Right lobe of liver (tissue), 6 donors: ENCODE data around the gene SPTBN4. TPM values are rescaled to one million over a fixed set of nuclear protein-coding genes. Genes with fewer than 3 reads are reported as not detected.

Experiments used
- ATAC-seq, 4 donors: fragments of 200-7000 bp; cut with Tn5 transposase; one replicate each; pipeline ENCODE4 v1.9.1; 2020; ENCODE audit warnings: mild to moderate bottlenecking in 4 of 4, moderate library complexity in 4 of 4
- DNase-seq, 3 donors: peaks; one replicate each; pipeline ENCODE4 v3.0.0-alpha.2; 2020
- H3K27ac ChIP-seq, 3 donors: fragments of 200-600 bp; one replicate each; pipeline ENCODE4 v1.8.0; 2022
- H3K27me3 ChIP-seq, 2 donors: fragments of 200-600 bp; one replicate each; pipeline ENCODE4 v1.8.0; 2022
- H3K36me3 ChIP-seq, 4 donors: fragments of 200-600 bp; sonication (generic) in 1 of 4; one replicate each; pipeline versions ENCODE4 v1.5.1 to v1.8.0; 2017 to 2022; ENCODE audit warnings: control low read depth in 1 of 4
- H3K4me1 ChIP-seq, 4 donors: fragments of 200-600 bp; sonication (generic) in 1 of 4; one replicate each; pipeline versions ENCODE4 v1.5.1 to v1.8.0; 2017 to 2022; ENCODE audit warnings: control low read depth in 1 of 4
- H3K4me3 ChIP-seq, 3 donors: fragments of 200-600 bp; one replicate each; pipeline ENCODE4 v1.8.0; 2022
- H3K9me3 ChIP-seq, 4 donors: fragments of 200-600 bp; sonication (generic) in 1 of 4; one replicate each; pipeline versions ENCODE4 v1.5.1 to v1.8.0; 2017 to 2022; ENCODE audit warnings: control low read depth in 1 of 4
- CTCF ChIP-seq, 4 donors: fragments of 200-600 bp in 3 of 4; fragments of 450-650 bp in 1 of 4; IDR thresholded peaks; one replicate each; pipeline versions ENCODE4 v1.5.1 to v1.8.0; 2016 to 2022; ENCODE audit warnings: antibody characterized with exemption in 4 of 4, mild to moderate bottlenecking in 2 of 4
- POLR2A ChIP-seq: fragments of 450-650 bp; IDR thresholded peaks from one replicate; pipeline ENCODE4 v1.6.1; 2017; ENCODE audit warnings: antibody characterized with exemption, mild to moderate bottlenecking
- WGBS: methylation state at CpG from one replicate; pipeline ENCODE4 v1.1.6; 2018; ENCODE audit warnings: low coverage, low lambda C conversion rate; ENCODE audit not compliant: insufficient coverage; ENCODE audit errors: missing lambda C conversion rate; 5-methylcytosine and 5-hydroxymethylcytosine counted together
- intact Hi-C, 2 donors: fragments of 100-400 bp; cut with DNase I; formaldehyde crosslinking; loops; one replicate each; pipeline versions ENCODE4 v1.11.2 to v1.14.1; 2022
- total RNA-seq, 6 experiments: library from RNA; depleted of rRNA in 2 of 6; stranded (reverse); fragments of >200 nt in 2 of 6; fragmentation: NEBNext Ultra II Directional in 3 of 6; extraction: Animal tissue kit (Norgen Biotek cat#: 25700) in 3 of 6; gene quantifications; one replicate each; pipeline versions ENCODE4 v1.1.0 to v1.2.4, GENCODE V29; 2016 to 2023
- donor health status: DM: no; HTN: yes; CAD: no.
- donor health status: DM: no; HTN: no; CAD: no.
- donor health status: DM: no; HTN: no; CAD: no.
- donor health status: DM: no; HTN: yes; CAD: no.
- donor health status: DM: no; HTN: yes; CAD: no.

Gene SPTBN4
- total RNA-seq, 6 experiments from 2014 or later = 0.44 to 1.6 (median 0.65) TPM

- H3K27ac ChIP-seq = no peak overlapping the region
- DNase-seq (no peak), ATAC-seq (no peak)
- H3K27me3 ChIP-seq = peaks cover 0 to 30% of the 10 kb centered on the region in 2 donors
- TF ChIP-seq CTCF (IDR thresholded peaks at IDR 0.05) (no peak), POLR2A (no peak)
- H3K9me3 ChIP-seq = no peaks in the 10 kb centered on the region
- H3K4me1 ChIP-seq = peaks cover 0 to 13% (median 1%) of the 10 kb centered on the region in 4 donors
- WGBS = 9% methylated on average over 14 of the region's 18 CpGs
- no peak overlapping the region for H3K4me3 ChIP-seq
- intact Hi-C loops = no loop called here
- no peaks in the 10 kb centered on the region for H3K36me3 ChIP-seq
Observed at GRCh38 chr19:40597329-40597838, 130.6 kb downstream of the SPTBN4 start.

GRCh38 chr19:40598121-40598917, 131.5 kb downstream of the SPTBN4 start:
- Histone ChIP-seq H3K27me3 (peaks cover 0 to 30% of the 10 kb centered on the region in 2 donors), H3K9me3 (no peaks in the 10 kb centered on the region), H3K27ac (no peak overlapping the region), H3K4me3 (no peak overlapping the region), H3K36me3 (no peaks in the 10 kb centered on the region), H3K4me1 (peaks cover 0 to 16% (median 1%) of the 10 kb centered on the region in 4 donors)
- DNase-seq (peak; percentile 82 to 86 (median 83)), ATAC-seq (peak; percentile 76 to 88 (median 78))
- WGBS = 0% methylated on average over 15 of the region's 46 CpGs
- intact Hi-C loops = no loop called here
- TF ChIP-seq CTCF (IDR thresholded peaks at IDR 0.05) (peak; percentile 95 to 99 (median 98)), POLR2A (no peak)

- H3K36me3 ChIP-seq = no peaks in the 10 kb centered on the region
- H3K27ac ChIP-seq = no peak overlapping the region
- no peaks in the 10 kb centered on the region for H3K9me3 ChIP-seq
- intact Hi-C loops = no loop called here
- no peak overlapping the region for H3K4me3 ChIP-seq
- H3K27me3 ChIP-seq = peaks cover 0 to 30% of the 10 kb centered on the region in 2 donors
- 8% methylated on average over 15 of the region's 15 CpGs for WGBS
- TF ChIP-seq POLR2A (no peak), CTCF (IDR thresholded peaks at IDR 0.05) (no peak)
- no peak for ATAC-seq
- no peak for DNase-seq
- peaks cover 0 to 16% (median 1%) of the 10 kb centered on the region in 4 donors for H3K4me1 ChIP-seq
Observed at GRCh38 chr19:40598918-40599307, 132.1 kb downstream of the SPTBN4 start.

- 4% methylated on average over 6 of the region's 9 CpGs for WGBS
- H3K9me3 ChIP-seq = no peaks in the 10 kb centered on the region
- ATAC-seq (no peak), DNase-seq (no peak)
- H3K4me3 ChIP-seq = no peak overlapping the region
- no peaks in the 10 kb centered on the region for H3K36me3 ChIP-seq
- TF ChIP-seq CTCF (IDR thresholded peaks at IDR 0.05) (no peak), POLR2A (no peak)
- H3K4me1 ChIP-seq = peaks cover 0 to 19% (median 1%) of the 10 kb centered on the region in 4 donors
- intact Hi-C loops = no loop called here
- H3K27ac ChIP-seq = peak overlapping the region in 2 of 3 donors; percentile 8 to 43
- H3K27me3 ChIP-seq = peaks cover 0 to 30% of the 10 kb centered on the region in 2 donors
Observed at GRCh38 chr19:40599331-40599901, 132.6 kb downstream of the SPTBN4 start.
